Naive thymus-derived CD4-positive, alpha-beta T cell (primary cell): ENCODE results near the gene SPZ1. TPM values are rescaled to one million over a fixed set of nuclear protein-coding genes. Genes with fewer than 3 reads are reported as not detected.

ENCODE experiments used
- ATAC-seq: fragments of 150-1000 bp; cut with Tn5 transposase; 2 replicates; pipeline ENCODE4 v1.10.0; 2021; ENCODE audit warnings: mild to moderate bottlenecking, moderate library complexity
- CTCF ChIA-PET: fragments of 350-600 bp; sonication (Branson Sonifier 250); formaldehyde crosslinking; loops from one replicate; lab custom pipeline; 2021; ENCODE audit warnings: antibody characterized with exemption; lab: Charles Lee
- POLR2A ChIA-PET: fragments of 350-600 bp; sonication (Branson Sonifier 250); formaldehyde crosslinking; loops from one replicate; lab custom pipeline; 2021; ENCODE audit warnings: antibody characterized with exemption, inconsistent platforms; lab: Charles Lee
- DNase-seq, 9 donors: peaks; one replicate each; pipeline versions ENCODE4 v3.0.0 to v3.0.0-alpha.2; 2020 to 2022; ENCODE audit warnings: mixed read lengths in 1 of 9
- H3K27ac ChIP-seq: one replicate; pipeline ENCODE4 v1.7.0; 2013; ENCODE audit warnings: mild to moderate bottlenecking, low read depth, low read length, moderate library complexity
- H3K27me3 ChIP-seq, 2 donors: one replicate each; pipeline ENCODE4 v1.7.0; 2013; ENCODE audit warnings: low read length in 2 of 2, mild to moderate bottlenecking in 2 of 2, moderate library complexity in 2 of 2; ENCODE audit not compliant: control insufficient read depth in 2 of 2, insufficient read depth in 2 of 2
- H3K36me3 ChIP-seq, 3 experiments: 1 replicate in 2 of 3; 2 replicates in 1 of 3; pipeline ENCODE4 v1.7.0; 2013; ENCODE audit warnings: low read length in 3 of 3, mild to moderate bottlenecking in 3 of 3, moderate library complexity in 1 of 3; ENCODE audit not compliant: insufficient read depth in 3 of 3, control insufficient read depth in 2 of 3
- H3K4me1 ChIP-seq, 2 donors: one replicate each; pipeline ENCODE4 v1.7.0; 2013; ENCODE audit warnings: low read length in 2 of 2, mild to moderate bottlenecking in 2 of 2, moderate library complexity in 1 of 2; ENCODE audit not compliant: control insufficient read depth in 2 of 2, insufficient read depth in 2 of 2
- H3K4me3 ChIP-seq: 2 replicates; pipeline ENCODE4 v1.7.0; 2013; ENCODE audit warnings: mild to moderate bottlenecking, low read length
- H3K9me3 ChIP-seq, 3 experiments: 1 replicate in 2 of 3; 2 replicates in 1 of 3; pipeline ENCODE4 v1.7.0; 2013; ENCODE audit warnings: low read length in 3 of 3; ENCODE audit not compliant: control insufficient read depth in 2 of 3
- H3K27ac Mint-ChIP-seq, 9 donors: one replicate each; pipeline ENCODE4 v1.8.0; 2020 to 2022; ENCODE audit warnings: mixed read lengths in 9 of 9, mild to moderate bottlenecking in 8 of 9, moderate library complexity in 5 of 9, inconsistent platforms in 2 of 9
- H3K27me3 Mint-ChIP-seq, 5 donors: one replicate each; pipeline ENCODE4 v1.8.0; 2021 to 2022; ENCODE audit warnings: mixed read lengths in 5 of 5, mild to moderate bottlenecking in 1 of 5
- H3K36me3 Mint-ChIP-seq, 5 donors: one replicate each; pipeline ENCODE4 v1.8.0; 2020 to 2022; ENCODE audit warnings: mixed read lengths in 5 of 5, mild to moderate bottlenecking in 3 of 5, inconsistent platforms in 1 of 5
- H3K4me1 Mint-ChIP-seq, 7 donors: one replicate each; pipeline ENCODE4 v1.8.0; 2020 to 2022; ENCODE audit warnings: mixed read lengths in 7 of 7, mild to moderate bottlenecking in 3 of 7, inconsistent platforms in 1 of 7
- H3K4me3 Mint-ChIP-seq, 10 donors: one replicate each; pipeline ENCODE4 v1.8.0; 2020 to 2022; ENCODE audit warnings: mild to moderate bottlenecking in 10 of 10, mixed read lengths in 10 of 10, moderate library complexity in 6 of 10, inconsistent platforms in 2 of 10
- H3K9me3 Mint-ChIP-seq, 11 donors: one replicate each; pipeline ENCODE4 v1.8.0; 2020 to 2022; ENCODE audit warnings: mixed read lengths in 11 of 11, mild to moderate bottlenecking in 4 of 11, inconsistent platforms in 1 of 11, moderate library complexity in 1 of 11
- intact Hi-C, 2 donors: fragments of 100-400 bp; cut with micrococcal nuclease; formaldehyde crosslinking; loops; one replicate each; pipeline ENCODE4 v1.15.1; 2023
- polyA plus RNA-seq, 2 donors: library from polyadenylated mRNA; unstranded; fragments of 300-500 nt; fragmentation: Illumina TruSeq; gene quantifications; one replicate each; pipeline ENCODE4 v1.2.3, GENCODE V29; 2021
- total RNA-seq, 6 experiments: library from RNA in 5 of 6; stranded (reverse) in 5 of 6; gene quantifications; 1 replicate in 5 of 6; 2 replicates in 1 of 6; pipeline ENCODE4 v1.2.3 and lab custom pipeline; 2021 to 2026

The SPZ1 gene
- total and polyA plus RNA-seq, 7 experiments from 2014 or later: not detected

DNA sequence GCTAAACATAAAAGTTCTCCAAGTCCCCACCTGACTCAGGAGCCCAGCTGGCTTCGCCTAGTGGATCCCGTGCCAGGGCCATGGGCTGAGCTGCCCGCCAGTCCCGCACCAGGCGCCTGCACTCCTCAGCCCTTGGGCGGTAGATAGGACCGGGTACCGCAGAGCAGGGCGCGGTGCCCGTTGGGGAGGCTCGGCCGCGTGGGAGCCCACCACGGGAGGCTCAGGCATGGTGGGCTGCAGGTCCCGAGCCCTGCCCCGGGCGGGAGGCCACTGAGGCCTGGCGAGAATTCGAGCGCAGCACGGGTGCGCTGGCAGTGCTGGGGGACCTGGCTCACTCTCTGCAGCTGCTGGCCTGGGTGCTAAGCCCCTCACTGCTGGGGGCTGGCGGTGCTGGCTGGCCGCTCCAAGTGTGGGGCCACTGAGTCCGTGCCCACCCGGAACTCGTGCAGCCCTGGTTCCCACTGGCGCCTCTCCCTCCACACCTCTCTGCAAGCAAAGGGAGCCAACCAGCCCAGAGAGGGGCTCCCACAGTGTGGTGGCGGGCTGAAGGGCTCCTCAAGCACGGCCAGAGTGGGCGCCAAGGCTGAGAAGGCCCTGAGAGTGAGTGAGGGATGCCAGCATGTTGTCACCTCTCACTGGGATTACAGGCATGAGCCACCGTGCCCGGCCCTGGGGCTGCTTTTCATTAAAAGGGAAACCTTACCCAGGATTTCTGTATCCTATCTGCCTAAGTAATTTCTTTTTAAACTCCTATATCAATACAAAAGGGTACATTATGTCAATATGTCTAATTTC is 9.7 kb upstream of the SPZ1 start:
- intact Hi-C loops: loop anchor here in 1 of 2 donors (5.0 kb wide), 2 partner anchors 383 to 1178 kb away; no protein-coding TSS in a partner anchor

DNA sequence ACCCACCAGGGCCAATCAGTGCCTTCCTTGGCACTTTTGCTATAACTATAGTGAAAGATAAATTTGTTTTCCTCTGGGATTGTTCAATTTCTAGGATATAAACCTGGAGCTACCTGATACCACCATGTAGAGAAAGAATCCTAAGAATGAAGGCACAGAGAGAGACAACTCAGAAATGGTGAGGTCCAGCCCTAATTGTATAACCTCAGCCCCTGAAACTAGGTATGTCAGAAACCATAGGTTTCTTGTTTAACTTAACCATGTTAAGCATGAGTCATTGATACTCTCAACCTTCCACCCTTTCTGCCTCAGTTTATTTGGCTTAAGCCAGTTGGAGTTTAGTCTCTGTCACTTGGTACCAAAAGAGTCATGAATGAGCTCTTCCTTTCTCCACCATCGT is 4.6 kb upstream of the SPZ1 start:
- Mint-ChIP-seq H3K4me1 (no peaks in the 10 kb centered on the region), H3K27ac (no peak overlapping the region), H3K36me3 (peaks cover 0 to 4% (median 0%) of the 10 kb centered on the region in 5 donors), H3K4me3 (no peak overlapping the region), H3K9me3 (peaks cover 0 to 7% (median 0%) of the 10 kb centered on the region in 11 donors), H3K27me3 (peaks cover 0 to 28% (median 14%) of the 10 kb centered on the region in 5 donors)
- no peaks in the 10 kb centered on the region for H3K27me3 ChIP-seq
- no peak for DNase-seq
- H3K36me3 ChIP-seq: no peaks in the 10 kb centered on the region
- no peaks in the 10 kb centered on the region for H3K4me1 ChIP-seq
- intact Hi-C loops: no loop called here
- no peak overlapping the region for H3K27ac ChIP-seq
- ATAC-seq: no peak
- no peaks in the 10 kb centered on the region for H3K9me3 ChIP-seq
- CTCF ChIA-PET: no interaction called here
- POLR2A ChIA-PET: no interaction called here
- no peak overlapping the region for H3K4me3 ChIP-seq

More for the DNA sequence above, 9.7 kb upstream of the SPZ1 start:
- no peaks in the 10 kb centered on the region for H3K4me1 ChIP-seq
- no peaks in the 10 kb centered on the region for H3K36me3 ChIP-seq
- no peak overlapping the region for H3K27ac Mint-ChIP-seq
- no peak overlapping the region for H3K4me3 Mint-ChIP-seq
- POLR2A ChIA-PET: no interaction called here
- CTCF ChIA-PET: interaction anchor here (0.6 to 8.2 kb wide), 2 partner anchors 218 to 265 kb away, joined by 4 to 116 read pairs; no protein-coding TSS in a partner anchor
- H3K27ac ChIP-seq: no peak overlapping the region
- peaks cover 0 to 4% (median 0%) of the 10 kb centered on the region in 7 donors for H3K4me1 Mint-ChIP-seq
- H3K36me3 Mint-ChIP-seq: no peaks in the 10 kb centered on the region
- H3K4me3 ChIP-seq: no peak overlapping the region
- H3K9me3 ChIP-seq: no peaks in the 10 kb centered on the region
- H3K27me3 ChIP-seq: no peaks in the 10 kb centered on the region
- no peak for DNase-seq
- H3K9me3 Mint-ChIP-seq: peaks cover 0 to 3% (median 0%) of the 10 kb centered on the region in 11 donors
- peaks cover 0 to 4% (median 2%) of the 10 kb centered on the region in 5 donors for H3K27me3 Mint-ChIP-seq
- no peak for ATAC-seq

DNA sequence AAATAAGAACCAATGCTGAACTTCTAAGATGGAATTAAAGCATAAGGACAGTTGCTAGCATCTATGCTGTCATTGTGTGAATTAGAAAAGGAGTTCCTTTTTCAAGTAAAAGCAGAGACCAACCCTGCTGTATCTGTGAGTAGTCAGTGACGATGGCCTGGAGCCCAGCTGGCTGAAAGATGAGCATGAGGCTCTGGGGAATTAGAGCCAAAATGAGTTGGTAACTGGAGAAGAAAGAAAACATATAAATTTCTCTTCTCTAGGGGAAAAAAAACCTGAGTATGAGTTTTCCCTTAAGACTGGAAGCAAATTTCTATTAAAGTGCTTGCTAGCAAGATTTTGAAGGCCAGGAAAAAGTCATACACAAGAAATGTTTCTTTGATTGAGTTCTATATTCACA is 1.6 kb upstream of the SPZ1 start:
- ATAC-seq: no peak
- no peaks in the 10 kb centered on the region for H3K27me3 ChIP-seq
- H3K4me3 ChIP-seq: no peak overlapping the region
- DNase-seq: no peak
- no peak overlapping the region for H3K27ac Mint-ChIP-seq
- no peak overlapping the region for H3K4me3 Mint-ChIP-seq
- H3K9me3 Mint-ChIP-seq: peaks cover 0 to 13% (median 0%) of the 10 kb centered on the region in 11 donors
- H3K4me1 ChIP-seq: no peaks in the 10 kb centered on the region
- POLR2A ChIA-PET: no interaction called here
- H3K9me3 ChIP-seq: no peaks in the 10 kb centered on the region
- peaks cover 0 to 45% (median 18%) of the 10 kb centered on the region in 5 donors for H3K27me3 Mint-ChIP-seq
- no peaks in the 10 kb centered on the region for H3K36me3 ChIP-seq
- H3K27ac ChIP-seq: no peak overlapping the region
- peaks cover 0 to 6% (median 0%) of the 10 kb centered on the region in 5 donors for H3K36me3 Mint-ChIP-seq
- H3K4me1 Mint-ChIP-seq: no peaks in the 10 kb centered on the region
- intact Hi-C loops: no loop called here
- CTCF ChIA-PET: no interaction called here

DNA sequence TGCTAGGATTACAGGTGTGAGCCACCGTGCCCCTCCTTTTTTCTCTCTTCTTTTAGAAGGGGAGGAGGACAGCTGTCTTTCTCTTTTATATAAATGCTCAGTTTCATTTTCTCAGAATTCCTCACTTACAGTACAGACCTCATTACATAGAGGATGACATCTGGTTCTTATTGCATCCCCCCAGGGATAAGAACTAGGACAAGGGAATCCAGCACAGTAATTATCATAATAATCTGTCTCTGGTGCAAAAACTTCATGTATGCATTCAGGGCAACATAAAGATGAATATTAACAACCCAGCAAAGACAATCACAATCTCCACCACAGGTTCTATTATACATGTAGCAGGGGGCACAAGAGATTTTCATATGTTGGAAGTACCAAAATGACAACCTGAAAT is 5.1 kb downstream of the SPZ1 start:
- H3K4me1 Mint-ChIP-seq: peaks cover 0 to 1% (median 0%) of the 10 kb centered on the region in 7 donors
- no peaks in the 10 kb centered on the region for H3K4me1 ChIP-seq
- H3K4me3 Mint-ChIP-seq: no peak overlapping the region
- ChIA-PET CTCF (no interaction called here), POLR2A (interaction anchor here (0.8 kb wide), 1 partner anchor 461 kb away, joined by 3 read pairs; no protein-coding TSS in a partner anchor)
- no peak overlapping the region for H3K27ac Mint-ChIP-seq
- no peaks in the 10 kb centered on the region for H3K36me3 ChIP-seq
- H3K27me3 Mint-ChIP-seq: peaks cover 0 to 36% (median 9%) of the 10 kb centered on the region in 5 donors
- peaks cover 0 to 6% (median 0%) of the 10 kb centered on the region in 5 donors for H3K36me3 Mint-ChIP-seq
- intact Hi-C loops: no loop called here
- DNase-seq (no peak), ATAC-seq (no peak)
- no peak overlapping the region for H3K4me3 ChIP-seq
- H3K9me3 ChIP-seq: no peaks in the 10 kb centered on the region
- H3K27me3 ChIP-seq: no peaks in the 10 kb centered on the region
- no peak overlapping the region for H3K27ac ChIP-seq
- peaks cover 0 to 9% (median 0%) of the 10 kb centered on the region in 11 donors for H3K9me3 Mint-ChIP-seq

DNA sequence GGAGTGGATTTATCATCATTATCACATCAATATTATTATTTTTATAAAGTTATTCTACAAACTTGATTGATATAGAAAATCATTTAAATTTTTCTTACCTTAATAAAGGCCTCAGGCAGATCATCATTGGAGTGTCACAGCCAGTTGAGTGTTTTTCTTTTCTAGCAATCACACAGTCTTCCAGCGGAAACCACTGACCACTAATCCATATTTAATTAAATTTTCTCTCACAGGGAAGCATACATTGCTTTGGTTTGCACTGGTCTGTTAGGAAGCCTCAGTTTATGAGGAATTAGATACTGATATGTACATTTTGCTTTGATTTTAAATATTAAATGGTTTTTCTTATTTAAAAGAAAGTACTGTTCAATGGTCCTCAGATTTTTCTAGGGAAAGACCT is 6.7 kb downstream of the SPZ1 start:
- no peaks in the 10 kb centered on the region for H3K36me3 Mint-ChIP-seq
- no peak overlapping the region for H3K27ac Mint-ChIP-seq
- H3K27me3 Mint-ChIP-seq: peaks cover 0 to 22% (median 5%) of the 10 kb centered on the region in 5 donors
- ATAC-seq (no peak), DNase-seq (no peak)
- no peak overlapping the region for H3K4me3 Mint-ChIP-seq
- intact Hi-C loops: no loop called here
- H3K9me3 ChIP-seq: no peaks in the 10 kb centered on the region
- peaks cover 0 to 1% (median 0%) of the 10 kb centered on the region in 7 donors for H3K4me1 Mint-ChIP-seq
- no peaks in the 10 kb centered on the region for H3K9me3 Mint-ChIP-seq
- no peak overlapping the region for H3K4me3 ChIP-seq
- H3K27me3 ChIP-seq: no peaks in the 10 kb centered on the region
- no peak overlapping the region for H3K27ac ChIP-seq
- H3K36me3 ChIP-seq: no peaks in the 10 kb centered on the region
- ChIA-PET POLR2A (no interaction called here), CTCF (no interaction called here)
- H3K4me1 ChIP-seq: no peaks in the 10 kb centered on the region

DNA sequence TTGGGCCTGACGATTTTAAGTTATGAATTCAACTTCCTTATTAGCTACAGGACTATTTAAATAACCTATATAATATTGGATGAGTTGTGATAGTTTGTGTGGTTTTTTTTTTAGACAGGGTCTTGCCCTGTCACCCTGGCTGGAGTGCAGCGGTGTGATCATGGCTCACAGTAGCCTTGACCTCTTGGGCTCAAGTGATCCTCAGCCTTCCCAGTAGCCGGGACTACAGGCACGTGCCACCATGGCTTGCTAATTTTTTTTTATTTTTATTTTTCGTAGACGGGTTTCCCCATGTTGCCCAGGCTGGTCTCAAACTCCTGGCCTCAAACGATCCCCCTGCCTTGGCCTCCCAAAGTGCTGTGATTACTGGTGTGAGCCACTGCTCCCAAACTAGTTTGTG is 17.6 kb downstream of the SPZ1 start:
- H3K27ac Mint-ChIP-seq: no peak overlapping the region
- Histone ChIP-seq H3K4me1 (no peaks in the 10 kb centered on the region), H3K4me3 (no peak overlapping the region), H3K27ac (no peak overlapping the region), H3K36me3 (no peaks in the 10 kb centered on the region), H3K27me3 (no peaks in the 10 kb centered on the region), H3K9me3 (no peaks in the 10 kb centered on the region)
- H3K9me3 Mint-ChIP-seq: peaks cover 0 to 2% (median 0%) of the 10 kb centered on the region in 11 donors
- ChIA-PET CTCF (interaction anchor here (0.7 kb wide), 1 partner anchor 366 kb away, joined by 4 read pairs; no protein-coding TSS in a partner anchor), POLR2A (no interaction called here)
- DNase-seq (no peak), ATAC-seq (no peak)
- no peak overlapping the region for H3K4me3 Mint-ChIP-seq
- no peaks in the 10 kb centered on the region for H3K36me3 Mint-ChIP-seq
- no peaks in the 10 kb centered on the region for H3K4me1 Mint-ChIP-seq
- intact Hi-C loops: no loop called here
- peaks cover 12 to 32% (median 22%) of the 10 kb centered on the region in 5 donors for H3K27me3 Mint-ChIP-seq
